Fibroblast of pulmonary artery (primary cell): ENCODE measurements around the gene BCL11A.

Experiments
- DNase-seq: peaks from one replicate; pipeline ENCODE4 v3.0.0-alpha.2; 2010; ENCODE audit warnings: low read depth
- H3K4me3 ChIP-seq: replicated peaks from 2 replicates; pipeline ENCODE4 v1.5.1; 2011; ENCODE audit warnings: low read depth, mild to moderate bottlenecking, control low read depth, low read length, moderate library complexity
- TF ChIP-seq, protein P1 (sequence below): IDR thresholded peaks from 2 replicates; pipeline ENCODE4 v1.5.1; 2011; ENCODE audit warnings: mild to moderate bottlenecking, control low read depth, low read length, inconsistent platforms; ENCODE audit errors: missing control alignments

BCL11A gene

DNA sequence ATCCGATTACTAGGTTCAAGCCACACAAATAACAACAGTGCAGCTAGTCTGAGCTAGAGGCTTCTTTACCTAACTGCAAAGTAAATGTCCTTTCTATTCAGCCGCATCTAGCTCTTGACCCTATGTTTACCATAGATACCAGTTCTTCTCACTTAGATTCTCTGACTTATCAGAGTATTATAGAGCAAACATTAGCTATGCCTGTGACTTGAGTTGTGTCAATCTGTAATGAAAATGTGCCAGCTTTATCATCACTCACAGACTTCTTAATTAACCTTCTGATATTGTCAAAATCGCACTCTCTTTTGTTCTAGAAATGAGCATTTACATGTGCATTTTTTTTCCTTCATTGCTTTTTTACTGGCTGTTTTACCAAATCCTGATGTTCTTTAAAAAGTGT lies 79.9 kb downstream of the BCL11A start:
- TF ChIP-seq, protein P1, sequence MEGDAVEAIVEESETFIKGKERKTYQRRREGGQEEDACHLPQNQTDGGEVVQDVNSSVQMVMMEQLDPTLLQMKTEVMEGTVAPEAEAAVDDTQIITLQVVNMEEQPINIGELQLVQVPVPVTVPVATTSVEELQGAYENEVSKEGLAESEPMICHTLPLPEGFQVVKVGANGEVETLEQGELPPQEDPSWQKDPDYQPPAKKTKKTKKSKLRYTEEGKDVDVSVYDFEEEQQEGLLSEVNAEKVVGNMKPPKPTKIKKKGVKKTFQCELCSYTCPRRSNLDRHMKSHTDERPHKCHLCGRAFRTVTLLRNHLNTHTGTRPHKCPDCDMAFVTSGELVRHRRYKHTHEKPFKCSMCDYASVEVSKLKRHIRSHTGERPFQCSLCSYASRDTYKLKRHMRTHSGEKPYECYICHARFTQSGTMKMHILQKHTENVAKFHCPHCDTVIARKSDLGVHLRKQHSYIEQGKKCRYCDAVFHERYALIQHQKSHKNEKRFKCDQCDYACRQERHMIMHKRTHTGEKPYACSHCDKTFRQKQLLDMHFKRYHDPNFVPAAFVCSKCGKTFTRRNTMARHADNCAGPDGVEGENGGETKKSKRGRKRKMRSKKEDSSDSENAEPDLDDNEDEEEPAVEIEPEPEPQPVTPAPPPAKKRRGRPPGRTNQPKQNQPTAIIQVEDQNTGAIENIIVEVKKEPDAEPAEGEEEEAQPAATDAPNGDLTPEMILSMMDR: no peak
- no peak for DNase-seq
- H3K4me3 ChIP-seq: no peak overlapping the region

DNA sequence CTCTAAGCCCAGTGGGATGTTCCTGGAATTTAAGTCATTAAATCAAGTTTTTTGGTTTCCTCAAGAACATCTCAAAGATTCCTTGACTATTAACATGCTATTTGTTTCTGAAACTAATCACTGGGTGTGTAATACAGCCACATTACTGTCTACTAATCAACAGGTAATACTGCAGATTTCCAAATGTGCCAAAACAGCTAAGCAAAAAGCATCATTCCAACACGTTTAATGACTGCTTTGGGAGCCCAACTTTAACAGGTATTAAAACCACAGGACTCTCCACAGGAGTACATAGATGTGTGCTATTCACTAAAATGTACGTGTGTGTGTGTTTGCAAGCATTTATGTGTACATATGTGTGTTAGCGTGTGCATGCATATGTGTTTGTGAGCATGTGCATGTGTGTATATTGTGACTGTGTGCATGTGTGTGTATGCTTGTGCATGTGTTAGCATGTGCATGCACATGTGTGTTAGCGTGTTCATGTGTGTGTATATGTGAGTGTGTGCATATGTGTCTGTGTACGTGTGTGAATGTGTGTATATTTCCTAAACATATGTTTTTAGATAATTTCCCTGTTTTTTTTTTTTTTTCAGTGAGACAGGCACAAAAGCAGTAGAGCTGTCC lies 80.7 kb downstream of the BCL11A start:
- no peak for DNase-seq
- TF ChIP-seq, protein P1: no peak
- H3K4me3 ChIP-seq: no peak overlapping the region

DNA sequence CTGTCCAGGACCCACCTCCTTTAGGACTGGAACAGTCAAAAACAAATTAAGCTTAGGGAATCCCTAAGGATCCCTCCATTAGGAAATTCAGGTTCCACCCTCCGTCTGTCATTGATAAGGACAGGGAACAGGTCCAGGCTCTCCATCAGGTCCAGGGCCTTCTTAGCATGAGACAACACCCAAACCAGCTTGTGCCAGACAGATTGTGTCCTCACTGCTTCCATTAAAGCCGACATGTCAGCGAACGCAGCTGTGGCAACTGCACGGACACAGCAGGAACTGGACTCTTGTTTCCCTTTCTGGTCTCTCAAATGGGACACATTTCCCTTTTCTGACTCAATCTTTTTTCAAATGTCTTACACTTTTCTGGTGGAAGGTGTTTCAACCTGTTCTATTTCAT lies 81.4 kb downstream of the BCL11A start:
- TF ChIP-seq, protein P1: no peak
- DNase-seq: no peak
- H3K4me3 ChIP-seq: no peak overlapping the region

DNA sequence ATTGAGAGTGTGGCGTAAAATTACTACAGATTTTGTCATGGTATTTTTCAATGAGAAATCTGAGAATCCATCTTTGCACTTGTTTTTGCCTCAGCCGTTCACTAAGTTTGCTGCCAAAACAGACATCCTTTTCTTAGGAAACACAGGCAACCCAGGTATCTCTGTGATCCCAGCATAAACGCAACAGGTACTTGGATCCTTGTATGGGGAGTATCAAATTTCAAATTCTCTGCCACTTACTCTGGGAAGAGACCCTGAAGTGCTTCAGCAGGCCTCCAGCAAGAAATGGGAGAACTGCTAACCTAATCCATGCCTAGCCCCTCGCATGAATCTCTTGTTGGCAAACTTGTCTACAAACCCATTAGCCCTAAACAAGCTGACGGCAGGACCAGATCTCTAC lies 83.1 kb downstream of the BCL11A start:
- TF ChIP-seq, protein P1: no peak
- no peak for DNase-seq
- no peak overlapping the region for H3K4me3 ChIP-seq

DNA sequence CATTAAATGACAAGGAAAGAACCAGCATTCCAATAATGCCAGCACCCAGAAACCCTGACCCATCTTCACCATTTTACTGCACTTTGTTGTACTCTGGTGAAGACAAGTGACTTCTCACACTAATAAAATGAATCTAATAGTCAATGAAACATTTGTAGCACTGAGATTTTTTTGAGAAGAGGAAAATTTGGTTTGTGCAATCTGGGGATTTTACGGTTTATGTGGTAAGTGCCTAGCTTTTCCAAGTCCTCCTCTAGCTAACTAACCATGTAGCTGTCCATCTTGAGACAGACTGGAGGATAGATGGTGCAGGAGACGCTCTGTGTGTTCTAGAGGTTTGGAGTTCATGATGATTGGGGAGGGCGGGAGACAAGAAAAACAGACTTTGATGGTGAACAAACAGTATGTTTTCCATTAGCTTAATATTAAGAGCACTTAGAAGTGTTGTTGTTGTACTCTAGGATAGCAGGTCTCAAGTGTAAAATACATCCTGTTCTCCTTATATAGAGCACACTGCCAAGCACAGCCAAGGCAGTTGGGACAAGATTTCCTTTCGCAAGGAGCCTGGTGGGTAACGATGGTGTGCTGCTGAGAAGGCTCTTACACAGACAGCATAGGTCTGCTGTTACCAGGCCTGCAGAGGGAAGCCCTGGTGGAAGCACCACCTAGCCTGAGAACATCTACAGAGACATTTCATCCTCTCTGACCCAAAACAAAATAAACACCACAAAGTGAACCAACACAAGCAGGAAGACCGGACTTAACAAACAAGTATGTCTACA lies 83.7 kb downstream of the BCL11A start:
- H3K4me3 ChIP-seq: no peak overlapping the region
- TF ChIP-seq, protein P1: no peak
- no peak for DNase-seq

DNA sequence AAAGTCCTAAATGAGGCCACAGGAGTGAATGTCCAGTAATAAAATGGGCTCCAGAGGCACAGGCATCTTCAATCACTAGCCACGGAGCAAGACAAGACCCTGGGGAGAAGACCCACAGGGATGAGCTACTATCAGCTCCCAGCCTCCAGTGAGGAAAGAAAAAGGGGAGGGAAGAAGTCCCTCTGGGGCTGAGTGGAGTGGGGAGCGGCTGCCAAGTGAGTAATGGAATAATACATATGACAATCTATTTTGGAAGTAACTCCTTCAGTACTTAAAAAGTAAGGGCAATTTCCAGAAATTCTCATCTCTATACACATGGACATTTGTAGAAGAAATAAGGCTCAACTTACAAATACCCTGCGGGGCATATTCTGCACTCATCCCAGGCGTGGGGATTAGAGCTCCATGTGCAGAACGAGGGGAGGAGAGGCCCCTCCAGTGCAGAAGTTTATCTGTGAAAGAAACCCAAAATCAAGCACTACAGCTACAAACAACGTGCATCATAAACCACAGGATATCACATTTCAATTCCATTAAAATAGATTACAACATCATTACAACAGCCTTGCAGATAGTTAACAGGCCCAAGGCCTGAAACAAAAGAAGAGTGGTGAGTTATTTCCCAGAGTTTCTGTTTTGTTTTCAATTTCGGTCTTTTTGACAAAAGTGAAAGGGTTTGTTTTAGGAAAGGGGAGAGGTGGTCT lies 84.9 kb downstream of the BCL11A start:
- TF ChIP-seq, protein P1: no peak
- peak; percentile 60 for DNase-seq
- H3K4me3 ChIP-seq: no peak overlapping the region
